Heart left ventricle (tissue), 13 donors: ENCODE measurements around the gene HIGD1A.

ENCODE experiments used
- POLR2A ChIP-seq, 2 donors: fragments of 450-650 bp; IDR thresholded peaks; one replicate each; pipeline ENCODE4 v1.6.1; 2017; ENCODE audit warnings: antibody characterized with exemption in 2 of 2, mild to moderate bottlenecking in 2 of 2, moderate library complexity in 2 of 2
- TF ChIP-seq, protein P1 (sequence below), 12 donors: fragments of 200-600 bp; sonication (generic) in 4 of 12; IDR thresholded peaks; one replicate each; pipeline versions ENCODE4 v1.5.0 to v1.8.0; 2018 to 2022; ENCODE audit warnings: antibody characterized with exemption in 12 of 12, mild to moderate bottlenecking in 5 of 12
- donor health status: ischemic (EF 13 %, LVEDD 7.1; RV severe dilation, severe dysfunction).
- donor health status: DM: no; HTN: yes; CAD: no.
- donor health status: DM: no; HTN: no; CAD: no.
- donor health status: ischemic (EF 25% LVEDD 6.9; RV normal size, moderate dysfunction).
- donor health status: ischemic (EF 25% LVEDD 5.7; RV mildly dilated, moderate dysfunction).
- donor health status: ischemic (EF 35%, LVEDD 5.7; RV mildly dilated, moderate dysfunction).
- donor health status: nonischemic (EF 11% LVEDD 7.7; RV severe dilation, severe dysfunction).
- donor health status: DM: yes; HTN: yes; CAD: no.
- donor health status: PGD.
- donor health status: ischemic (EF 29% LVEDD 5.4; RV normal size, mild dysfunction).
- donor health status: nonischemic (EF 23%, LVEDD 6.1; RV moderate dilation, normal function).

DNA sequence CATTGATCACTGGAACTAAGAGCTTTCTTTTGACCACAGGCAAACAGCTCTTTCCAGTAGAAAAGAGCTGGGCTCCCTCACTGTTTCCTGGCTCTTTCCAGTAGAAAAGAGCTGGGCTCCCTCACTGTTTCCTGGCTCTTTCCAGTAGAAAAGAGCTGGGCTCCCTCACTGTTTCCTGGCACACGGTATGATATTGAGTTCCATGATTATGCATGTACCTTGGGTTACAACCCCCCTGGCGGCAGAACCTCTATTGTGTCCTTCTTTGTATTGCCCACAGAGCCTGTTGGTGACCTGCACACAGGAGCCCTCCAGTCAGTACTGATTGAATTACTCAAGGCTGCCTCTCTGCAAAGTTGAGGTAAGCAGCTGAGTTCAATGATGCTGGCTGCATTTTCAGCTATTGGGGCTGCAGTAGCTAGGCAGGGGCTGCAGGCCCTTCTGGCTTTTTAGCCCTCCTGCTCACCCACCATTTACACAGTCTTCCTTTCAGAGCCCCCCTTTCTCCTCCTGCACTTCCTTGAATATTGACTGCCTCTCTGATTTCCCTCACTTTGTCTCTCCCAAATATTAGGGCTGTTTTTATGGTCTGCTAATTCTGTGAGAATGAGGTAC, 15.2 kb upstream of the HIGD1A start:
- TF ChIP-seq, protein P1, sequence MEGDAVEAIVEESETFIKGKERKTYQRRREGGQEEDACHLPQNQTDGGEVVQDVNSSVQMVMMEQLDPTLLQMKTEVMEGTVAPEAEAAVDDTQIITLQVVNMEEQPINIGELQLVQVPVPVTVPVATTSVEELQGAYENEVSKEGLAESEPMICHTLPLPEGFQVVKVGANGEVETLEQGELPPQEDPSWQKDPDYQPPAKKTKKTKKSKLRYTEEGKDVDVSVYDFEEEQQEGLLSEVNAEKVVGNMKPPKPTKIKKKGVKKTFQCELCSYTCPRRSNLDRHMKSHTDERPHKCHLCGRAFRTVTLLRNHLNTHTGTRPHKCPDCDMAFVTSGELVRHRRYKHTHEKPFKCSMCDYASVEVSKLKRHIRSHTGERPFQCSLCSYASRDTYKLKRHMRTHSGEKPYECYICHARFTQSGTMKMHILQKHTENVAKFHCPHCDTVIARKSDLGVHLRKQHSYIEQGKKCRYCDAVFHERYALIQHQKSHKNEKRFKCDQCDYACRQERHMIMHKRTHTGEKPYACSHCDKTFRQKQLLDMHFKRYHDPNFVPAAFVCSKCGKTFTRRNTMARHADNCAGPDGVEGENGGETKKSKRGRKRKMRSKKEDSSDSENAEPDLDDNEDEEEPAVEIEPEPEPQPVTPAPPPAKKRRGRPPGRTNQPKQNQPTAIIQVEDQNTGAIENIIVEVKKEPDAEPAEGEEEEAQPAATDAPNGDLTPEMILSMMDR (IDR thresholded peaks at IDR 0.05), result no peak
- TF ChIP-seq POLR2A (IDR thresholded peaks at IDR 0.05), result no peak
